ENCODE data around the gene WDFY2. TPM values are rescaled to one million over a fixed set of nuclear protein-coding genes. Genes with fewer than 3 reads are reported as not detected.

The WDFY2 gene
- total RNA-seq, 2 donors from 2014 or later = 25.7 to 31.9 TPM

DNA sequence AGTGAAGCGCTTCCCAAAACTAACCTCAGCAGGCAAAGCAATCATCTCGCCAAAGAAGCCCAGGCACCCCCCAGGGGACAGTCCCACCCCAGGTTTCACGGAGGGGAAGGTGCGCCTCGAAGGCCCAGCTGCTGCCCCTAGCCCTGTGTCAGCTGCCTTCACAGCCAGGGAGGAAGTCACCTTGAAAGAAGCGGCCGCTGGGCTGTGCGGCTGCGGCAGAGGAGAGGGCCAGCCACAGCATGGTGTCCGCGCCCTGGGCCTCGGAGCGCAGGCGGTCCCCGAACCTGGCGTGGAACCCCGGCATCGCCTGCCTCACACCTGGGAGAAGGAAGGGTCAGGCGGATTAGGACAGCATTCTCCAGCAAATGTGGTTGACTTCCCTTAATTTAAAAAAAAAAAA is 184.7 kb downstream of the WDFY2 start:
- Histone ChIP-seq H3K4me1 (peaks cover 86% of the 10 kb centered on the region), H3K4me3 (no peak overlapping the region), H3K36me3 (replicated peaks in 1 of 2; ENCODE audit: insufficient read depth in 1 of 2, low read depth in 2 of 2) (no peaks in the 10 kb centered on the region), H3K27ac (peak overlapping the region; percentile 90 to 98 (median 94)), H3K27me3 (no peaks in the 10 kb centered on the region), H3K9me3 (no peaks in the 10 kb centered on the region)
- TF ChIP-seq, protein P1, sequence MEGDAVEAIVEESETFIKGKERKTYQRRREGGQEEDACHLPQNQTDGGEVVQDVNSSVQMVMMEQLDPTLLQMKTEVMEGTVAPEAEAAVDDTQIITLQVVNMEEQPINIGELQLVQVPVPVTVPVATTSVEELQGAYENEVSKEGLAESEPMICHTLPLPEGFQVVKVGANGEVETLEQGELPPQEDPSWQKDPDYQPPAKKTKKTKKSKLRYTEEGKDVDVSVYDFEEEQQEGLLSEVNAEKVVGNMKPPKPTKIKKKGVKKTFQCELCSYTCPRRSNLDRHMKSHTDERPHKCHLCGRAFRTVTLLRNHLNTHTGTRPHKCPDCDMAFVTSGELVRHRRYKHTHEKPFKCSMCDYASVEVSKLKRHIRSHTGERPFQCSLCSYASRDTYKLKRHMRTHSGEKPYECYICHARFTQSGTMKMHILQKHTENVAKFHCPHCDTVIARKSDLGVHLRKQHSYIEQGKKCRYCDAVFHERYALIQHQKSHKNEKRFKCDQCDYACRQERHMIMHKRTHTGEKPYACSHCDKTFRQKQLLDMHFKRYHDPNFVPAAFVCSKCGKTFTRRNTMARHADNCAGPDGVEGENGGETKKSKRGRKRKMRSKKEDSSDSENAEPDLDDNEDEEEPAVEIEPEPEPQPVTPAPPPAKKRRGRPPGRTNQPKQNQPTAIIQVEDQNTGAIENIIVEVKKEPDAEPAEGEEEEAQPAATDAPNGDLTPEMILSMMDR (IDR thresholded peaks at IDR 0.05) = no peak
- TF ChIP-seq POLR2A (IDR thresholded peaks at IDR 0.05) = no peak
- intact Hi-C loops (cut with DNase I) = no loop called here
- ATAC-seq (no peak), DNase-seq (no peak)
- WGBS, 2 donors = 96 to 100% methylated on average over 7 to 19 of the region's 19 CpGs

DNA sequence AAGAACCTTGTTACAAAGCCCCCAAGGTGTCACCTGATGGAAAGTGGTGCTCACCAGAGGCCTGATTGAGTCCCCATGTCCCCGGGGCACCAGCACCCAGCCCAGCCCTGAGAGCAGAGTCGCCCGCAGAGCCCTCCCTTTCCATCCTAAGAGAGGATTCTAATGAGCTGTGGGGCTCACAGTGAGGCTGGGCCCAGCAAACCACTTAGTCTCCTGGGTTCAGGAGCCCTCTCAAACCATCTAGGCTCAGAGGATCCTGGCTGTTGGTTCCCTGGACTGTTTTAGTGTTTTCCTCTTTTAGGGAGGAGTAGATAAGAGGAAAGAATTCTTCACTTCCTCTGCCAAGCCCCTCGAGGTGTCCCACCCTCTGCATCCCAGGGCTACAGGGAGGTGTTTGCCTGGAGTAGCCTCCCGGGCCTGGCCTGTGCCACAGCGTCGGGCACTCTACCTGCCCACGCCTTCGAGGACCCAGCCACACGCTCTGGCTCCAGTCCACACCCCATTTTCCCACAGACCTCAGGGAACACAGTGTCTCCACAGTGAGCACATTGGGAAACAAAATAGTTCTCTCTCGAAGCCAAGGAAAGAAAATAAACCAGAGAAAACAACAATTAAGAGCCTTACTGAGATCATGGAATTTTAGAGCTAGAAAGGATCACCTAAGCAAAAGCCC is 185.3 kb downstream of the WDFY2 start:
- peak overlapping the region; percentile 90 to 98 (median 94) for H3K27ac ChIP-seq
- no peaks in the 10 kb centered on the region for H3K27me3 ChIP-seq
- H3K4me3 ChIP-seq = no peak overlapping the region
- ATAC-seq (peak; percentile 62), DNase-seq (peak; percentile 86 to 90 (median 89))
- WGBS, 2 donors = 23 to 28% methylated on average over 8 to 11 of the region's 11 CpGs
- H3K36me3 ChIP-seq (replicated peaks in 1 of 2; ENCODE audit: insufficient read depth in 1 of 2, low read depth in 2 of 2) = no peaks in the 10 kb centered on the region
- TF ChIP-seq, protein P1 (IDR thresholded peaks at IDR 0.05) = no peak
- TF ChIP-seq POLR2A (IDR thresholded peaks at IDR 0.05) = peak in 2 of 3 donors; percentile 39 to 51
- peaks cover 80% of the 10 kb centered on the region for H3K4me1 ChIP-seq
- intact Hi-C loops (cut with DNase I) = no loop called here
- H3K9me3 ChIP-seq = no peaks in the 10 kb centered on the region

DNA sequence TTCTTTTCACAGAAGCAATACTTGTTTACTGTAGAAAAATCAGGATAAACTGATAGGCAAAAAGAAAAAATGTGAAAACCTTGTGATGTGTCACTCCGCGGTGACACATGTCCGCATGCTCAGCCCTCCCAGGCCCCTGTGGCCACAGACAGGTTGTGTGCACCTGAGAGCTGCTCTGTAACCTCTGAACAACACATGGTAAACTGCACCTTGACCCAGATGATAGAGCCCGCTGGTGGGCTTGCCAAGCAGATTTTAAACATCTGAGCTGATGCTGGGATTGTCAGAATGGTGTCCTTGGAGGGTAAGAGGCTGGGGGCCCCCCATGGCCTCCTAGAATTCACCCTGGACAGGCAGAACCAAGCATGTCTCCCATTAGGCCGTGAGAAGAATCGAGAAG is 185.9 kb downstream of the WDFY2 start:
- Histone ChIP-seq H3K27ac (peak overlapping the region; percentile 90 to 98 (median 97)), H3K27me3 (no peaks in the 10 kb centered on the region), H3K4me3 (no peak overlapping the region), H3K36me3 (replicated peaks in 1 of 2; ENCODE audit: insufficient read depth in 1 of 2, low read depth in 2 of 2) (no peaks in the 10 kb centered on the region), H3K9me3 (no peaks in the 10 kb centered on the region), H3K4me1 (peaks cover 74% of the 10 kb centered on the region)
- TF ChIP-seq, protein P1 (IDR thresholded peaks at IDR 0.05) = no peak
- TF ChIP-seq POLR2A (IDR thresholded peaks at IDR 0.05) = no peak
- WGBS, 2 donors = 32 to 39% methylated on average over 6 of the region's 6 CpGs
- intact Hi-C loops (cut with DNase I) = no loop called here
- peak; percentile 30 for ATAC-seq
- peak; percentile 58 to 73 (median 68) for DNase-seq

DNA sequence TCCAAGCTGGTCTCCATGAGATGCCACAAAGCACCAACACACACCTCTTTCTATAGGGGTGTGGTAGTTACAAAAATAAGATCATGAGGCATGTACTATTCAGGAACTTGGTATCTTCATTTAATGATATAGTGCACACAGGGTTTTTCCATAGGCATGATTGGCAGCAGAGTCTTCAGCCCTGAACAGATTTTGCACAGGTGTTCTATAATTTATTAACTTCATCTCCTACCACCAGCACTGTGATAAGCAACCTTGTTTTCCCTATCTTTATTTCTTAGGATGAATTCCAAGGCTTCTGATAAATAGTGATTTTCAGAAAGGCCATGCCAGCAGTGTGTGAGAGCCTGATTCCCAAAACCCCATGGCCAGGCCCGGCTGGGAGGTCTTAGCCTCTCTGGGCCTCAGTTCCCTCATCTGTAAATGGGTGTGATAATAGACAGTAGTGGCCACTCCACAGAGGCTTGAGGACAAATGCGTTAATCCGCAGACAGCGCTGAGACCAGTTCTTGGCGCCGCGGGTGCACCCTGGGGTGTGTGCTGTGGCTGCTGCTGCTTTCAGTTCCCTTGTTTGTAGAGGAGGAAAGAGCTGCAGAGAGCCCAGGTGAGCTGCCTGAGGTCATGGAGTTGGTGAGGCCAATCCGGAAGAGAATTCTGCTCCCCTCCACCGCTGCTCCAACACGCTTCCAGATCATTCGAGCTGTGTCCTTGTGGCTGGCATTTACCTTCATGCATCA is 186.6 kb downstream of the WDFY2 start:
- peak; percentile 69 for ATAC-seq
- intact Hi-C loops (cut with DNase I) = no loop called here
- Histone ChIP-seq H3K4me3 (no peak overlapping the region), H3K9me3 (no peaks in the 10 kb centered on the region), H3K36me3 (replicated peaks in 1 of 2; ENCODE audit: insufficient read depth in 1 of 2, low read depth in 2 of 2) (no peaks in the 10 kb centered on the region), H3K27me3 (no peaks in the 10 kb centered on the region), H3K27ac (peak overlapping the region; percentile 90 to 98 (median 97)), H3K4me1 (peaks cover 68% of the 10 kb centered on the region)
- 17 to 26% methylated on average over 11 of the region's 11 CpGs for WGBS, 2 donors
- TF ChIP-seq, protein P1 (IDR thresholded peaks at IDR 0.05) = no peak
- TF ChIP-seq POLR2A (IDR thresholded peaks at IDR 0.05) = peak; percentile 12 to 69 (median 66)
- peak; percentile 52 to 79 (median 76) for DNase-seq

Measured in body of pancreas (tissue), 4 donors.